ENCODE results near the gene ELMO2. TPM values are rescaled to one million over a fixed set of nuclear protein-coding genes. Genes with fewer than 3 reads are reported as not detected.

Gene ELMO2
- total RNA-seq, 1 donor from 2014 or later, result 60.3 TPM

DNA sequence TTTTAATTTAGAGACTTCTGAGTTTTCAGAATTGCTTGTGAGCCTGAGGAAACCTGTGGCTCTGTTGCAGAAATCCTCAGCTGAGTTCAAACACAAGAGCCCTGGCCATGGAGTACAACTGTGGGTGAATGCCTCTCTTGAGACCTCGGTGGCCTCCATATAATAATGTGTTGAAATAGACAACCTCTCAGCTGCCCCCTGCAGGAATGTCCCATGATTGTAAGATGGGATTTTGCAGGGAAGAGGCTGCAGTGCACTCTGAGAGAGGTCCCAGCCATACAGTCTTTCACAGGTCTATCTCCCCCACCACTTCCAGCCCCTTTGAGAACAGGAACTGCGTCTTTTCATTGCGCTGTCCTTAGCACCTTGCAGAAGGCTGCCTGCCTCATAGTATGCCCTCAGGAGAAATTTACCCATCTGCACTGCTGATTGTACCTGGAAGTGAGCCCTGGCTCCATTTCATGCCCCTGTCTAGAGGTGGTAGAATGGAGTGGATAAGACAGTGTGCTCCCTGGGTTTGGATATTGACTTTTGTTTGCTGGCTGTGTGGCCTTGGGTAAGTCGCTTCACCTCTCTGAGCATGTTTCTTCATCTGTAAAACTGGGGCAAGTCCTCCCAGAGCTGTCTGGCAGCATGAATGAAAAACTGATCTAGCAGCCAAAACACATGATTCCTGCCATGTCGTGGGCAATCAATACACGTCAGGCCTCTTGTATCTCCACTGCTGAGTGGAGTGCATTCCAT, 81.3 kb downstream of the ELMO2 start:
- H3K36me3 Mint-ChIP-seq (ENCODE audit: unreplicated experiment), result no peaks in the 10 kb centered on the region
- TF ChIP-seq, protein P1, sequence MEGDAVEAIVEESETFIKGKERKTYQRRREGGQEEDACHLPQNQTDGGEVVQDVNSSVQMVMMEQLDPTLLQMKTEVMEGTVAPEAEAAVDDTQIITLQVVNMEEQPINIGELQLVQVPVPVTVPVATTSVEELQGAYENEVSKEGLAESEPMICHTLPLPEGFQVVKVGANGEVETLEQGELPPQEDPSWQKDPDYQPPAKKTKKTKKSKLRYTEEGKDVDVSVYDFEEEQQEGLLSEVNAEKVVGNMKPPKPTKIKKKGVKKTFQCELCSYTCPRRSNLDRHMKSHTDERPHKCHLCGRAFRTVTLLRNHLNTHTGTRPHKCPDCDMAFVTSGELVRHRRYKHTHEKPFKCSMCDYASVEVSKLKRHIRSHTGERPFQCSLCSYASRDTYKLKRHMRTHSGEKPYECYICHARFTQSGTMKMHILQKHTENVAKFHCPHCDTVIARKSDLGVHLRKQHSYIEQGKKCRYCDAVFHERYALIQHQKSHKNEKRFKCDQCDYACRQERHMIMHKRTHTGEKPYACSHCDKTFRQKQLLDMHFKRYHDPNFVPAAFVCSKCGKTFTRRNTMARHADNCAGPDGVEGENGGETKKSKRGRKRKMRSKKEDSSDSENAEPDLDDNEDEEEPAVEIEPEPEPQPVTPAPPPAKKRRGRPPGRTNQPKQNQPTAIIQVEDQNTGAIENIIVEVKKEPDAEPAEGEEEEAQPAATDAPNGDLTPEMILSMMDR (IDR thresholded peaks at IDR 0.05; ENCODE audit: partially characterized antibody, unreplicated experiment), result peak; percentile 41
- no peak overlapping the region for H3K4me3 Mint-ChIP-seq (ENCODE audit: unreplicated experiment)
- peaks cover 3% of the 10 kb centered on the region for H3K27me3 Mint-ChIP-seq (ENCODE audit: unreplicated experiment)
- H3K27ac Mint-ChIP-seq (ENCODE audit: unreplicated experiment), result peak overlapping the region; percentile 12
- peaks cover 12% of the 10 kb centered on the region for H3K4me1 Mint-ChIP-seq (ENCODE audit: low read depth, unreplicated experiment)
- H3K9me3 Mint-ChIP-seq (ENCODE audit: unreplicated experiment), result no peaks in the 10 kb centered on the region
- no peak for DNase-seq

GRCh38 chr20:46324379-46324778, 82.0 kb downstream of the ELMO2 start:
- TF ChIP-seq, protein P1 (IDR thresholded peaks at IDR 0.05; ENCODE audit: partially characterized antibody, unreplicated experiment), result no peak
- no peaks in the 10 kb centered on the region for H3K9me3 Mint-ChIP-seq (ENCODE audit: unreplicated experiment)
- peaks cover 7% of the 10 kb centered on the region for H3K4me1 Mint-ChIP-seq (ENCODE audit: low read depth, unreplicated experiment)
- H3K27me3 Mint-ChIP-seq (ENCODE audit: unreplicated experiment), result peaks cover 3% of the 10 kb centered on the region
- no peak overlapping the region for H3K27ac Mint-ChIP-seq (ENCODE audit: unreplicated experiment)
- H3K36me3 Mint-ChIP-seq (ENCODE audit: unreplicated experiment), result no peaks in the 10 kb centered on the region
- no peak for DNase-seq
- H3K4me3 Mint-ChIP-seq (ENCODE audit: unreplicated experiment), result no peak overlapping the region

DNA sequence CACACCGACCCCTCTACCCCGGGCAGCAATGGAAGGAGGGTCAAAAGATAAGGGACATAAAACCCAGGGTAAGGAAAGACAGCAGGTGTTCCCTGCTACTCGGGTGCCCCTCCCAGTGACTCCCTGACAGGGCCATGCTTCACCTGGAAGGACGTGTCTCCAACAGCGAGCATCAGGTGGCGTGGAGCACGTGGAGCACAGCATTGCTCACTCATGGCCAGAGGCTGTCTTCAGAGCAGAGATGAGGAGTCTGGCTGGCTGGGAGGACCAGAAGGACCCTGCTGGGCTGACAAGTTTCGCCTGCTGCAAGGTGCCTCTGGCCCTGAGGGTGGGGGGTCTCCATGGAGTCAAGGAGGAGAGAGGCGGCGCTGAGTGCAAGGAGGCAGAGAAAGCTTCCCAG, 82.9 kb downstream of the ELMO2 start:
- Mint-ChIP-seq H3K27ac (ENCODE audit: unreplicated experiment) (no peak overlapping the region), H3K4me1 (ENCODE audit: low read depth, unreplicated experiment) (peaks cover 3% of the 10 kb centered on the region), H3K27me3 (ENCODE audit: unreplicated experiment) (peaks cover 6% of the 10 kb centered on the region), H3K9me3 (ENCODE audit: unreplicated experiment) (no peaks in the 10 kb centered on the region), H3K36me3 (ENCODE audit: unreplicated experiment) (no peaks in the 10 kb centered on the region), H3K4me3 (ENCODE audit: unreplicated experiment) (no peak overlapping the region)
- no peak for DNase-seq
- TF ChIP-seq, protein P1 (IDR thresholded peaks at IDR 0.05; ENCODE audit: partially characterized antibody, unreplicated experiment), result no peak

- peaks cover 6% of the 10 kb centered on the region for H3K27me3 Mint-ChIP-seq (ENCODE audit: unreplicated experiment)
- peaks cover 3% of the 10 kb centered on the region for H3K4me1 Mint-ChIP-seq (ENCODE audit: low read depth, unreplicated experiment)
- no peaks in the 10 kb centered on the region for H3K36me3 Mint-ChIP-seq (ENCODE audit: unreplicated experiment)
- H3K4me3 Mint-ChIP-seq (ENCODE audit: unreplicated experiment), result no peak overlapping the region
- no peak overlapping the region for H3K27ac Mint-ChIP-seq (ENCODE audit: unreplicated experiment)
- TF ChIP-seq, protein P1 (IDR thresholded peaks at IDR 0.05; ENCODE audit: partially characterized antibody, unreplicated experiment), result no peak
- no peak for DNase-seq
- no peaks in the 10 kb centered on the region for H3K9me3 Mint-ChIP-seq (ENCODE audit: unreplicated experiment)
Measured at GRCh38 chr20:46322641-46323040, 83.8 kb downstream of the ELMO2 start.

DNA sequence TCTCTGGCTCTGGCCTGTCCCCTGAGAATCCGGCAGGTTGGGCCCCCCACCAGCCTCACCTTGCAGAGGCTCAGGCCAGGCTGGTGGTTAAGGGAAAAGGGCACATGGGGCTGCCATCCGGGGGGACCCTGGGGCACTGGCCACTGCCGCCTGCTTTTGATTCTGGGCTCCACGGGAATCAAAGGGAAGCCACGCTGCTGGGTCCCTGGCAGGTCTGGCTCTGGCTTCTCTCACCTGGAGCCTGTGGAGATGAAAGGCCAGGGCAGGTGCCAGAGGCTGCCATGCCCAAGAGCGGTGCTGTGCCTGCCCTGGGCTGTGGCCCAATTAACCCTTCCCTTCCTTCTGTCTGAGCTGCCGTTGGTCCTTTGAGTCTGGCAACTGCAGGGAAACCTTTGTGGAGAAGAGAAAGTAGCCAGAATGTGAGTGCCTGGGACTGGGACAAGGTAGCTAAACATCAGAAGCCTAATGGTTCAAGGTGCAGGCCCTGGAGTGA, 88.7 kb downstream of the ELMO2 start:
- H3K4me1 Mint-ChIP-seq (ENCODE audit: low read depth, unreplicated experiment), result no peaks in the 10 kb centered on the region
- peaks cover 2% of the 10 kb centered on the region for H3K9me3 Mint-ChIP-seq (ENCODE audit: unreplicated experiment)
- H3K4me3 Mint-ChIP-seq (ENCODE audit: unreplicated experiment), result no peak overlapping the region
- DNase-seq, result no peak
- TF ChIP-seq, protein P1 (IDR thresholded peaks at IDR 0.05; ENCODE audit: partially characterized antibody, unreplicated experiment), result no peak
- H3K36me3 Mint-ChIP-seq (ENCODE audit: unreplicated experiment), result no peaks in the 10 kb centered on the region
- no peak overlapping the region for H3K27ac Mint-ChIP-seq (ENCODE audit: unreplicated experiment)
- peaks cover 10% of the 10 kb centered on the region for H3K27me3 Mint-ChIP-seq (ENCODE audit: unreplicated experiment)

Data from glutamatergic neuron (in vitro differentiated cells).